ENCODE results near the gene C6orf52.
A peak's percentile ranks its signal among the peaks of the same experiment; 100 is the strongest.

The C6orf52 gene

DNA sequence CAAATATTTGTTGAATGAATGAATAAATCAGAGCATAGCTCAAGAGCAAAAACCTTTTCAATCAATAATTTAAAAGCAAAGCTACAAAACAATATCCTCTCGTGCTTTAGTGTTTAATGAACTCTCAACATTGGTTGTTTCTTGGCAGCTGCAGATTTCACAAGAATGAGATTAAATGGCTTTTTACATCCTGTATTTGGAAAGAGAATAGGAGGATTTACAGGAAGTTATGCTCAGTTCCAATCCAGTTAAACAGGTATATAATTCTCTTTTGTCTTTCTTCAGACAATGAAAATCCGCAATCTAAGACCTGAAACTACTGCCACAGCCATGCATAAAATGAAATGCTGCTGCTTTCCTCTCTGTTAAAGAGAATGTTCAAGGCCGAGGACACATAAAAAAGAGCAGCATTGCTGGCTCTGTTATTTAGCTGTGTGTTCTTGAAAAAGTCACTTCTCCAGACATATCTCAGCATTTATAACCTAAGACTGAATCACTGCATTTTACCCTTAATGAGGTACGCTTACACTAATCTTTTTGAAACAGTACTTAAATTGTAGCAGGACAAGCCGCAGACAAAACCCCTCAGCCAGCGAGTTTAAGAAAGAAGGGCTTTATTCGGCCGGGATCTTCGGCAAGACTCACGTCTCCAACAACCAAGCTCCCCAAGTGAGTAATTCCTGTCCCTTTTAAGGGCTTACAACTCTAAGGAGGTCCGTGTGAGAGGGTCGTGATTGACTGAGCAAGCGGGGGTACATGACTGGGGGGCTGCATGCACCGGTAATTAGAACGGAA lies 3.6 kb downstream of the C6orf52 start:
- Histone ChIP-seq H3K27ac (no peak overlapping the region), H3K9ac (no peak overlapping the region), H3K36me3 (peaks cover 0 to 9% (median 0%) of the 10 kb centered on the region in 11 experiments; a peak in 4 of 22 replicates), H3K4me3 (no peak overlapping the region), H3K4me1 (peaks cover 12 to 31% (median 15%) of the 10 kb centered on the region in 10 experiments), H3K4me2 (peak overlapping the region in 1 of 11 experiments; percentile 14; a peak in 3 of 22 replicates), H3K27me3 (no peaks in the 10 kb centered on the region), H4K20me1 (peaks cover 0 to 2% (median 0%) of the 10 kb centered on the region in 11 experiments; a peak in 4 of 22 replicates), H3K9me3 (replicated peaks in 1 of 11) (peaks cover 0 to 12% (median 6%) of the 10 kb centered on the region in 11 experiments; a peak in 9 of 22 replicates)
- TF ChIP-seq Cebpa-rat (IDR thresholded peaks at IDR 0.05), result no peak

DNA sequence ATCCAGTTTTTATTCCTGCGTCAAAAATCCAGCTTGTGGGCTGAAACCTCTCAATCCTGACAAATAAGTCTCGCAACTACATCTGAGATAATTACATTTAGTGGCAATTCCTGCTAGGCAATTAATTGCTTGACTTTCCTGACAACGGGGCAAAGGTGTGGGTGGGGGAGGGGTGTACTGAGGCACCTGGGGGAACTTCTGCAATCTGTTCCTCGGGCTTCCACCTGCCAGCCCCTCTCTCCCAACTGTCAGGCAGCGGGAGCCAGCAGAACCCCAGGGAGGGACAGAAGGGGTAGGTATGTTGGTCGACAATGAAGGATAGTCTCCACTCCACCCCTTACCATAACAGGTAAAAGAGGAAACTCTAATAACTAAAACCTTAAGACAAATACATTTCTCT lies 6.8 kb downstream of the C6orf52 start:
- Histone ChIP-seq H3K4me1 (peaks cover 0 to 31% (median 4%) of the 10 kb centered on the region in 10 experiments; a peak in 8 of 20 replicates), H3K27me3 (no peaks in the 10 kb centered on the region), H4K20me1 (no peaks in the 10 kb centered on the region), H3K9me3 (replicated peaks in 1 of 11) (peaks cover 0 to 2% (median 0%) of the 10 kb centered on the region in 11 experiments; a peak in 4 of 22 replicates), H3K27ac (no peak overlapping the region), H3K9ac (no peak overlapping the region), H3K4me3 (no peak overlapping the region), H3K36me3 (peaks cover 0 to 1% (median 0%) of the 10 kb centered on the region in 11 experiments; a peak in 2 of 22 replicates), H3K4me2 (no peak overlapping the region)
- TF ChIP-seq Cebpa-rat (IDR thresholded peaks at IDR 0.05), result no peak

DNA sequence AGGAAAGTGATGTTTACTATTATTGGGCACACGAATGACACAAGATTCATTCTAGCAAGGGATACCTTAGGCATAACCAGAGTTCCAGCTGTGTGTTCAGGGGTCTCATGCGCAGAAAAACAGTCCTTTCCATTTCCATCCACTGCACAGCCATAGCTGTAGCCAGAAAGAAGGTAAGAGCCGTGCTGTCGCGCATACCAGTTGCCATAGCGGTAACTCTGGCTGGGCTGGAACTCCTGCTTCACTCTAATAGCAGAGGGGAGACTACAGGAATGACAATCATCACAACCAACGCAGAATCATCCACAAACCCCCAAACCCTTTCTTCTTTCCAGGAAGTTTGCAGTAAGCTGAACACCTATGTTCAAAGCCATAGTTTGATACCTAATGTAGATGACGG lies 7.5 kb downstream of the C6orf52 start:
- H3K36me3 ChIP-seq, result 0 out of 22 replicates have a peak, but pooled peaks cover 0 to under 1% (median 0%) of the 10 kb centered on the region in 11 experiments
- H3K9ac ChIP-seq, result no peak overlapping the region
- no peak overlapping the region for H3K4me3 ChIP-seq
- H4K20me1 ChIP-seq, result no peaks in the 10 kb centered on the region
- no peak overlapping the region for H3K27ac ChIP-seq
- peaks cover 0 to 8% (median 4%) of the 10 kb centered on the region in 11 experiments; a peak in 18 of 22 replicates for H3K9me3 ChIP-seq (replicated peaks in 1 of 11)
- H3K4me2 ChIP-seq, result no peak overlapping the region
- H3K4me1 ChIP-seq, result peaks cover 0 to 28% (median 4%) of the 10 kb centered on the region in 10 experiments; a peak in 8 of 20 replicates
- TF ChIP-seq Cebpa-rat (IDR thresholded peaks at IDR 0.05), result no peak
- no peaks in the 10 kb centered on the region for H3K27me3 ChIP-seq

DNA sequence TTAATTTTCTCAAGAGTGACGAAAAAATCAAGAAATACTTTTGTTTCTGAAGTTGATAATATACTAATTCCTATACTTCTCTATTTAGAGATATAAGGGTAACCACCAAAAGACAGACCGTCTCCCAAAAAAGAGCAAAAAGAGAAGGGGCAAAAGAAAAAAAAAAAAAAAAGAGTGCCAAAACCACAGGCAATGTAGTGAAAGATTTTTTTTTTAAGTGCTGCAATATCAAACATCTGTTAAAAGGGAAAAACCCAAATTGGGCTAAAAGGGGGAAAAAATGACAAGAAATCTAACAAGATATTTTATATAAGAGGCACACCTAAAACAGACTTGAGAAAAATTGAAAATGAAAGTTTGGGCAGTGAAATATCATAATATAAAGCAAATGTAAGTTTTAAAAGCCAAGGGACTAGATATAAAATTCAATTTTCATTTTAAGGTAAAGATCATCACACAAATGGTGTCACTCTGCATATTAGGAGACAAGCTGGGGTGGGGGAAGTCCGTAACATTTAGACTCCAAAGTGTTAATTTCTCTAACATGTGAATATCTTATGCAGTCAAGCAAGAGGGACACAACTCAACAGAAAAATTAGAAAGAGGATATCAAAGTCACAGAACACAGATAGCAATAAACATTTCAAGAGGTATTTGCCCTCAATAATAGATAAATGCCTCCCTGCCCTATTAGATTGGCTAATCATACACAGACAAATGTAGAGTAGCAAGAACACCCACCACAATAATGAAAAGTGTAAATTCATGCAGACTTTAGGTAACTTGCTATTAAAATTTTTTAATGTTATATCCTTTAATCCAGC lies 9.1 kb downstream of the C6orf52 start:
- Histone ChIP-seq H3K36me3 (peaks cover 0 to 4% (median 0%) of the 10 kb centered on the region in 11 experiments; a peak in 1 of 22 replicates), H4K20me1 (no peaks in the 10 kb centered on the region), H3K9ac (no peak overlapping the region), H3K27ac (no peak overlapping the region), H3K4me1 (peaks cover 0 to 15% (median 3%) of the 10 kb centered on the region in 10 experiments; a peak in 7 of 20 replicates), H3K27me3 (no peaks in the 10 kb centered on the region), H3K4me3 (no peak overlapping the region), H3K4me2 (peak overlapping the region in 2 of 11 experiments; percentile 9 to 46; a peak in 2 of 22 replicates), H3K9me3 (replicated peaks in 1 of 11) (peaks cover 0 to 13% (median 8%) of the 10 kb centered on the region in 11 experiments; a peak in 18 of 22 replicates)
- no peak for TF ChIP-seq Cebpa-rat (IDR thresholded peaks at IDR 0.05)

DNA sequence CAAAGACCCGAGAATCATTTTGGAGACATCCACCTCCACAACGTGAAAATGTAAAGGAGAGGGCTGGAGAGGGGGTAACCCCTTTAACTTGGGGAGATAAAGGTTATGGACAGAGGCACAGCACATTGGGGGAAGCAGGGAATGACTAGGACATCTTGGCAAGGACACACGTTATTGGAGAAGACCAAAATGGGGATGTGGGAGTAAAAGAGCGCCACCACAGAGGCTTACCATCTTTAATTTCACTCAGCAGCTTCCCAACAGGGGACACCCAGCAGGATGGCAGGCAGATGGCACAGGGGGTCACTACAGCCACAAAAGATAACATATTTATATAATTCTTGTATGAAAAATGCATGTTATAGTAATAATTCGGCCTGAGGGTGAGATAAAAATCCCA lies 9.8 kb downstream of the C6orf52 start:
- no peaks in the 10 kb centered on the region for H4K20me1 ChIP-seq
- H3K27ac ChIP-seq, result no peak overlapping the region
- no peaks in the 10 kb centered on the region for H3K27me3 ChIP-seq
- H3K9ac ChIP-seq, result no peak overlapping the region
- H3K4me1 ChIP-seq, result peaks cover 0 to 15% (median 3%) of the 10 kb centered on the region in 10 experiments; a peak in 7 of 20 replicates
- no peak for TF ChIP-seq Cebpa-rat (IDR thresholded peaks at IDR 0.05)
- no peak overlapping the region for H3K4me3 ChIP-seq
- H3K9me3 ChIP-seq (replicated peaks in 1 of 11), result peaks cover 0 to 13% (median 8%) of the 10 kb centered on the region in 11 experiments; a peak in 18 of 22 replicates
- H3K4me2 ChIP-seq, result peak overlapping the region in 3 of 11 experiments; percentile 9 to 52 (median 46); a peak in 5 of 22 replicates
- peaks cover 0 to 4% (median 0%) of the 10 kb centered on the region in 11 experiments; a peak in 1 of 22 replicates for H3K36me3 ChIP-seq

DNA sequence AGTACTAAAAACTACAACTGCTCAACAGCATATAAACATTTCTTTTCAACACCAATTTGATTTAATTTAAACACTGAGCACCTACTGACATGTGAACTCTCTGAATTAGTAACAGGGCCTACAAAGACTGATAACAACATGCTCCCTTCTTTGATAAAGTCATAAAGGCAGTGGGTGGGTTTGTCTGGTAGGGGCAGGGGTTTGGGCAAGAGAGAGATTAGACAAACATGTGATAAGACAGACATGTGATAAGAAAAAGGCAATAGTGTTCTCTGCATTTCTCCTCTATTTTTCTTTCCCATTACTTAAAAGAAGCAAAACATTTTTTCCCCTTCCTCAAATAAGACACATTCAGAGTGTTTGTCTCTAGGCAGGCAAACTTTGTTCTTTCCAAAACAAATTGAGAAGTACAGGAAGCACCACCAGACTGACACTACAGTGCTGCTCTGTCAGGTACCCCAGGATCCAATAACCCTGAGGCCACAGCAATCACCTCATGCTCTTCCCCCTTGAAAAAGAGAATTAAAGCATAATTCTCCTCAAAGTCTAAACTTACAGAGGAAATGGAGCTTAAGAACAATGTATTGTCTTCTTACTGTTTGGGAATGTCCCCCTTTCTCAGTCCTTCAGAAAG lies 11.9 kb downstream of the C6orf52 start:
- Histone ChIP-seq H3K27me3 (no peaks in the 10 kb centered on the region), H4K20me1 (no peaks in the 10 kb centered on the region), H3K4me2 (no peak overlapping the region), H3K4me3 (no peak overlapping the region), H3K4me1 (peaks cover 0 to 15% (median 3%) of the 10 kb centered on the region in 10 experiments; a peak in 7 of 20 replicates), H3K9ac (no peak overlapping the region), H3K36me3 (peaks cover 0 to 4% (median 0%) of the 10 kb centered on the region in 11 experiments; a peak in 1 of 22 replicates), H3K9me3 (replicated peaks in 1 of 11) (peaks cover 0 to 13% (median 8%) of the 10 kb centered on the region in 11 experiments; a peak in 18 of 22 replicates), H3K27ac (no peak overlapping the region)
- TF ChIP-seq Cebpa-rat (IDR thresholded peaks at IDR 0.05), result no peak

DNA sequence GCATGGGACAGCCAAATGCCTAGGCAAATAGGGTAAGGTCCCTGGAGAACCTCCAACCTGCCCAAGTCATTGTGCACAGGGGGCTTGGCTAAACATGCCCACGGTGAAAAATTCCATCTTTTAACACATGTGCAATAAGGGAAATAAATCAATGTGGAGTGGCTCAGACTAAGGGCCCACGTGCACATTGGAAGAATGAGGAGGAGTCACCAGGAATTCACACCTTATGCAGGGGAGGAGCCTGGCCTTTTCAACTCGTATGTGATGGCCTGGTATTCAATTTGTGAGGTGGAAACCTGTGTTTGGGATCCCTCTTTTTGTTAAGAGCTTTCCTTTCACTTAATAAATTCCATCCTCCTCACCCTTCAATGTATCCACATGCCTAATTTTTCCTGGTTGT lies 12.6 kb downstream of the C6orf52 start:
- Histone ChIP-seq H3K4me1 (peaks cover 0 to 15% (median 3%) of the 10 kb centered on the region in 10 experiments; a peak in 7 of 20 replicates), H3K27ac (no peak overlapping the region), H3K4me2 (no peak overlapping the region), H3K36me3 (peaks cover 0 to 4% (median 0%) of the 10 kb centered on the region in 11 experiments; a peak in 1 of 22 replicates), H4K20me1 (no peaks in the 10 kb centered on the region), H3K9ac (no peak overlapping the region), H3K4me3 (no peak overlapping the region), H3K27me3 (no peaks in the 10 kb centered on the region), H3K9me3 (replicated peaks in 1 of 11) (peaks cover 0 to 13% (median 8%) of the 10 kb centered on the region in 11 experiments; a peak in 18 of 22 replicates)
- TF ChIP-seq Cebpa-rat (IDR thresholded peaks at IDR 0.05), result no peak

DNA sequence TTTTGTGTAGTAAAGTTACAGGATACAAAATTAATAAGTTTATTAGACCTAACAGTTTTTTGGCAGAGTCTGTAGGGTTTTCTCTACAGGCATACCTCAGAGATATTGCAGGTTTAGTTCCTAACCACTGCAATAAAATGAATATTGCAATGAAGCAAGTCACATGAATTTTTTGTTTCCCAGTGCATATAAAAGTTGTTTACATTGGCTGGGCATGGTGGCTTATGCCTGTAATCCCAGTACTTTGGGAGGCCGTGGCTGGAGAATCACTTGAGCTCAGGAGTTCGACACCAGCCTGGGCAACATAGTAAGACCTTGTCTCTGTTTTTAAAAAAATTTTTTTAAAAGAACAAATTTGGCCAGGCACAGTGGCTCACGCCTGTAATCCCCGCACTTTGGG lies 16.0 kb downstream of the C6orf52 start:
- TF ChIP-seq Cebpa-rat (IDR thresholded peaks at IDR 0.05), result no peak
- Histone ChIP-seq H3K27me3 (no peaks in the 10 kb centered on the region), H3K4me1 (no peaks in the 10 kb centered on the region), H3K4me2 (no peak overlapping the region), H3K9me3 (replicated peaks in 1 of 11) (peaks cover 0 to 13% (median 8%) of the 10 kb centered on the region in 11 experiments; a peak in 18 of 22 replicates), H3K36me3 (peaks cover 0 to 4% (median 0%) of the 10 kb centered on the region in 11 experiments; a peak in 1 of 22 replicates), H3K9ac (no peak overlapping the region), H3K4me3 (no peak overlapping the region), H3K27ac (no peak overlapping the region), H4K20me1 (no peaks in the 10 kb centered on the region)
